Endothelial cell of umbilical vein (primary cell): ENCODE results near the gene APCDD1. TPM values are rescaled to one million over a fixed set of nuclear protein-coding genes. Genes with fewer than 3 reads are reported as not detected.

Source experiments
- BruUV-seq: library from RNA; stranded (reverse); fragments of 400-500 nt; replicated peaks from 2 replicates; lab custom pipeline; 2021; lab: Mats Ljungman, UMichigan
- CTCF ChIA-PET: fragments of 300-600, 350-600 bp; sonication (Branson Sonifier 250); formaldehyde crosslinking; loops from one replicate; lab custom pipeline; 2021; ENCODE audit warnings: antibody characterized with exemption, inconsistent platforms; lab: Charles Lee
- POLR2A ChIA-PET: fragments of 300-600, 350-600 bp; sonication (Branson Sonifier 250); formaldehyde crosslinking; loops from one replicate; lab custom pipeline; 2021; ENCODE audit warnings: antibody characterized with exemption, inconsistent platforms; lab: Charles Lee
- DNase-seq: peaks from one replicate; pipeline ENCODE4 v3.0.0-alpha.2; 2011; ENCODE audit warnings: low read depth, low spot score
- FAIRE-seq: peaks from 2 replicates; lab custom pipeline; 2011; peaks lifted over from hg19 to GRCh38; lab: Jason Lieb, UNC
- H2AFZ ChIP-seq: 2 replicates; pipeline ENCODE4 v1.6.0; 2012; ENCODE audit warnings: low read depth, low read length, control low read depth, inconsistent platforms
- H3K27ac ChIP-seq: 2 replicates; pipeline ENCODE4 v1.5.1; 2011; ENCODE audit warnings: low read depth, mild to moderate bottlenecking, control low read depth, low read length, moderate library complexity; ENCODE audit not compliant: insufficient read depth
- H3K27me3 ChIP-seq, 2 experiments: 2 replicates each; pipeline versions ENCODE4 v1.6.0 to v1.6.1; 2011; ENCODE audit warnings: low read length in 2 of 2, mixed read lengths in 1 of 2; ENCODE audit not compliant: control insufficient read depth in 2 of 2, insufficient read depth in 2 of 2
- H3K36me3 ChIP-seq, 2 experiments: 2 replicates in 1 of 2; 3 replicates in 1 of 2; pipeline ENCODE4 v1.5.1; 2011; ENCODE audit warnings: low read length in 2 of 2, mild to moderate bottlenecking in 1 of 2, moderate library complexity in 1 of 2; ENCODE audit not compliant: control insufficient read depth in 2 of 2, insufficient read depth in 2 of 2; ENCODE audit errors: extremely low read depth in 1 of 2
- H3K4me1 ChIP-seq: 3 replicates; pipeline ENCODE4 v1.5.1; 2011; ENCODE audit warnings: mild to moderate bottlenecking, low read length; ENCODE audit not compliant: control insufficient read depth, insufficient read depth; ENCODE audit errors: extremely low read depth
- H3K4me2 ChIP-seq: 2 replicates; pipeline ENCODE4 v1.6.1; 2011; ENCODE audit warnings: low read length, control low read depth, mixed read lengths; ENCODE audit not compliant: insufficient read depth
- H3K4me3 ChIP-seq, 3 experiments: fragments of 200-600 bp in 1 of 3; sonication (generic), shearing (Covaris generic) in 1 of 3; replicated peaks in 1 of 3; 2 replicates each; pipeline ENCODE4 v1.5.1; 2011 to 2016; ENCODE audit warnings: control low read depth in 3 of 3, low read length in 3 of 3, mild to moderate bottlenecking in 2 of 3, inconsistent platforms in 1 of 3, low read depth in 1 of 3, moderate library complexity in 1 of 3; ENCODE audit not compliant: insufficient read depth in 1 of 3
- H3K79me2 ChIP-seq: 2 replicates; pipeline ENCODE4 v1.6.0; 2012; ENCODE audit warnings: low read length, inconsistent platforms; ENCODE audit not compliant: control insufficient read depth, insufficient read depth
- H3K9ac ChIP-seq: replicated peaks from 2 replicates; pipeline ENCODE3; 2011; ENCODE audit warnings: low read length, control low read depth; ENCODE audit not compliant: insufficient read depth; ENCODE audit errors: extremely low read depth
- H3K9me1 ChIP-seq: replicated peaks from 3 replicates; pipeline ENCODE4 v1.6.0; 2011; ENCODE audit warnings: mild to moderate bottlenecking, low read length; ENCODE audit not compliant: control insufficient read depth, insufficient read depth; ENCODE audit errors: extremely low read depth
- H3K9me3 ChIP-seq: replicated peaks from 2 replicates; pipeline ENCODE4 v1.5.1; 2012; ENCODE audit warnings: low read length, inconsistent platforms; ENCODE audit not compliant: control insufficient read depth, insufficient read depth
- H4K20me1 ChIP-seq: replicated peaks from 2 replicates; pipeline ENCODE3; 2011; ENCODE audit warnings: mild to moderate bottlenecking, low read length; ENCODE audit not compliant: control insufficient read depth, insufficient read depth; ENCODE audit errors: extremely low read depth
- EZH2 ChIP-seq: IDR thresholded peaks from 2 replicates; pipeline ENCODE4 v1.6.1; 2012; ENCODE audit warnings: borderline replicate concordance, low read depth, mild to moderate bottlenecking, moderate library complexity, low read length, inconsistent platforms; ENCODE audit not compliant: severe bottlenecking
- FOS ChIP-seq: IDR thresholded peaks from 2 replicates; pipeline ENCODE4 v1.6.1; 2011; ENCODE audit warnings: mild to moderate bottlenecking, low read length, moderate library complexity, borderline replicate concordance; ENCODE audit not compliant: insufficient read depth
- GATA2 ChIP-seq: IDR thresholded peaks from 2 replicates; pipeline ENCODE4 v1.7.0; 2011; ENCODE audit warnings: low read depth, mild to moderate bottlenecking, moderate library complexity, mixed read lengths, low read length; ENCODE audit not compliant: insufficient read length, insufficient read depth
- JUN ChIP-seq: IDR thresholded peaks from 2 replicates; pipeline ENCODE4 v1.6.1; 2011; ENCODE audit warnings: borderline replicate concordance, low read depth; ENCODE audit not compliant: insufficient read length, insufficient read depth
- MYC ChIP-seq: IDR thresholded peaks from one replicate; pipeline ENCODE4 v1.6.1; 2011; ENCODE audit warnings: mild to moderate bottlenecking, low read depth, low read length
- POLR2AphosphoS5 ChIP-seq: IDR thresholded peaks from 2 replicates; pipeline ENCODE4 v1.6.1; 2012; ENCODE audit warnings: low read depth, mild to moderate bottlenecking, control low read depth, low read length, moderate library complexity; ENCODE audit not compliant: insufficient read depth
- dilution Hi-C: fragments of 300-500 bp; cut with MboI; formaldehyde crosslinking; loops from one replicate; pipeline ENCODE4 v1.15.0; 2019; ENCODE audit warnings: low sequenced_read_pairs; ENCODE audit not compliant: extremely low pct_ligation_motif_present
- intact Hi-C: fragments of 100-400 bp; cut with micrococcal nuclease; formaldehyde crosslinking; loops from one replicate; pipeline ENCODE4 v1.10.0; 2022
- polyA plus RNA-seq, 4 experiments: library from polyadenylated mRNA; depleted of rRNA in 3 of 4; stranded (reverse) in 3 of 4; unstranded in 1 of 4; fragments of >200 nt; gene quantifications; 2 replicates each; pipeline versions ENCODE4 v1.2.1 to v1.2.3, GENCODE V29; 2011 to 2012; ENCODE audit warnings: missing spikeins in 1 of 4
- total RNA-seq: library from RNA; stranded (reverse); gene quantifications from 2 replicates; pipeline ENCODE4 v1.2.3, GENCODE V29; 2021
- TF ChIP-seq, protein P1 (sequence below): IDR thresholded peaks from 2 replicates; pipeline ENCODE4 v1.6.1; 2011; ENCODE audit not compliant: insufficient read depth, insufficient read length
- TF ChIP-seq, protein P2 (sequence below), 2 donors: IDR thresholded peaks; 1 replicate in 1 of 2; 2 replicates in 1 of 2; pipeline ENCODE4 v1.5.1; 2011; ENCODE audit warnings: low read length in 2 of 2, mild to moderate bottlenecking in 2 of 2, moderate library complexity in 2 of 2, control low read depth in 1 of 2, inconsistent platforms in 1 of 2, low read depth in 1 of 2; ENCODE audit not compliant: insufficient read depth in 1 of 2; ENCODE audit errors: extremely low read depth in 1 of 2

Gene APCDD1
- total and polyA plus RNA-seq, 2 donors (not counting 3 experiments of a cell fraction or from before 2014, with no cell fraction given) = 0.95 to 1.4 TPM

DNA sequence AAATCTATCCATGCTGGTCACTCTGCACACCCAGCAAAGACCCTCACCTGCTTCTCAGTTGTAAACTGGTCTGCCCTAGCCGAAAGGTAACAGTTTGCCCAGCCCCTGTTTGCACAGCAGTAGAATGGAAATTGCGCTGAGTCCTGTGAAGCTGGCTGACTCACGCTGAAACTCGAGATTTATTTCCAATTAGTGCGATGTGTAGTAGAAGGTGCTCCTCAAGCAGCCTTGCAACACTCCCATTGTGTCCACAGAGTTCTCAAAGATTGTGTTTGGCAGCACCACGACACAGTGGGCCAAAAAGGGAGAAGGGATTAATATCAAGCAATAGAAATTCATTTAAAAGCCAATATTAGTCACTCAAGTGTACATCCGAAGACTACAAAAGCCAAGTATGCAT lies 21.7 kb upstream of the APCDD1 start:
- H3K4me1 ChIP-seq = no peaks in the 10 kb centered on the region
- H3K4me2 ChIP-seq = no peak overlapping the region
- H3K27me3 ChIP-seq = peaks cover 0 to 5% of the 10 kb centered on the region in 2 experiments
- ChIA-PET CTCF (no interaction called here), POLR2A (no interaction called here)
- H2AFZ ChIP-seq = no peak overlapping the region
- dilution Hi-C loops (no loop called here), intact Hi-C loops (no loop called here)
- no peak overlapping the region for H3K4me3 ChIP-seq
- no peak overlapping the region for H3K27ac ChIP-seq
- FAIRE-seq (no peak), DNase-seq (no peak)
- H3K79me2 ChIP-seq = no peaks in the 10 kb centered on the region
- no TSS peak for BruUV-seq
- no peaks in the 10 kb centered on the region for H4K20me1 ChIP-seq
- no peaks in the 10 kb centered on the region for H3K9me1 ChIP-seq
- TF ChIP-seq MYC (no peak), JUN (no peak), EZH2 (no peak), FOS (no peak), GATA2 (no peak), POLR2AphosphoS5 (no peak)
- TF ChIP-seq, protein P1, sequence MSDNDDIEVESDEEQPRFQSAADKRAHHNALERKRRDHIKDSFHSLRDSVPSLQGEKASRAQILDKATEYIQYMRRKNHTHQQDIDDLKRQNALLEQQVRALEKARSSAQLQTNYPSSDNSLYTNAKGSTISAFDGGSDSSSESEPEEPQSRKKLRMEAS = no peak
- TF ChIP-seq, protein P2, sequence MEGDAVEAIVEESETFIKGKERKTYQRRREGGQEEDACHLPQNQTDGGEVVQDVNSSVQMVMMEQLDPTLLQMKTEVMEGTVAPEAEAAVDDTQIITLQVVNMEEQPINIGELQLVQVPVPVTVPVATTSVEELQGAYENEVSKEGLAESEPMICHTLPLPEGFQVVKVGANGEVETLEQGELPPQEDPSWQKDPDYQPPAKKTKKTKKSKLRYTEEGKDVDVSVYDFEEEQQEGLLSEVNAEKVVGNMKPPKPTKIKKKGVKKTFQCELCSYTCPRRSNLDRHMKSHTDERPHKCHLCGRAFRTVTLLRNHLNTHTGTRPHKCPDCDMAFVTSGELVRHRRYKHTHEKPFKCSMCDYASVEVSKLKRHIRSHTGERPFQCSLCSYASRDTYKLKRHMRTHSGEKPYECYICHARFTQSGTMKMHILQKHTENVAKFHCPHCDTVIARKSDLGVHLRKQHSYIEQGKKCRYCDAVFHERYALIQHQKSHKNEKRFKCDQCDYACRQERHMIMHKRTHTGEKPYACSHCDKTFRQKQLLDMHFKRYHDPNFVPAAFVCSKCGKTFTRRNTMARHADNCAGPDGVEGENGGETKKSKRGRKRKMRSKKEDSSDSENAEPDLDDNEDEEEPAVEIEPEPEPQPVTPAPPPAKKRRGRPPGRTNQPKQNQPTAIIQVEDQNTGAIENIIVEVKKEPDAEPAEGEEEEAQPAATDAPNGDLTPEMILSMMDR (IDR thresholded peaks at IDR 0.05; ENCODE audit: extremely low read depth in 1 of 2, insufficient read depth in 1 of 2, low read depth in 1 of 2, low read length in 2 of 2) = no peak
- H3K9me3 ChIP-seq = no peaks in the 10 kb centered on the region
- H3K9ac ChIP-seq = no peak overlapping the region
- H3K36me3 ChIP-seq = no peaks in the 10 kb centered on the region
